SK-N-SH (cell line): ENCODE results near the gene MED22. TPM values are rescaled to one million over a fixed set of nuclear protein-coding genes. Genes with fewer than 3 reads are reported as not detected.

Experiments
- CTCF ChIA-PET: fragments of 300-600, 350-600 bp; formaldehyde crosslinking; extraction: SDS; loops from one replicate; lab custom pipeline; 2021; lab: Yijun Ruan, JAX
- POLR2A ChIA-PET: fragments of 350-600 bp; sonication (Branson Sonifier 250); formaldehyde crosslinking; extraction: SDS; loops from one replicate; lab custom pipeline; 2020; ENCODE audit warnings: antibody characterized with exemption, inconsistent platforms; lab: Yijun Ruan, JAX
- DNase-seq: peaks from one replicate; pipeline ENCODE4 v3.0.0; 2012
- H2AFZ ChIP-seq: fragments of 200-600 bp; sonication (generic); 2 replicates; pipeline ENCODE4 v1.8.1; 2016; ENCODE audit warnings: antibody characterized with exemption, mild to moderate bottlenecking, low read depth
- H3F3A ChIP-seq: fragments of 200-600 bp; sonication (generic); replicated peaks from 2 replicates; pipeline ENCODE3; 2016; ENCODE audit warnings: antibody characterized with exemption, mild to moderate bottlenecking; ENCODE audit not compliant: insufficient read depth
- H3K27ac ChIP-seq, 2 experiments: fragments of 200-500 bp in 1 of 2; fragments of 200-600 bp in 1 of 2; sonication (Bioruptor generic) in 1 of 2; sonication (generic), shearing (Covaris generic) in 1 of 2; 2 replicates each; pipeline versions ENCODE4 v1.5.1 to v1.6.1; 2014 to 2016; ENCODE audit warnings: low read depth in 2 of 2, inconsistent platforms in 1 of 2, low read length in 1 of 2, mild to moderate bottlenecking in 1 of 2, mixed read lengths in 1 of 2
- H3K27me3 ChIP-seq: fragments of 200-600 bp; sonication (generic), shearing (Covaris generic); 2 replicates; pipeline ENCODE4 v1.6.1; 2016; ENCODE audit warnings: mixed run types; ENCODE audit not compliant: insufficient read depth
- H3K36me3 ChIP-seq, 2 experiments: fragments of 200-500 bp in 1 of 2; fragments of 200-600 bp in 1 of 2; sonication (Bioruptor generic) in 1 of 2; sonication (generic) in 1 of 2; replicated peaks in 1 of 2; 2 replicates each; pipeline versions ENCODE3 to v1.5.1; 2014 to 2016; ENCODE audit warnings: low read length in 1 of 2, mild to moderate bottlenecking in 1 of 2; ENCODE audit not compliant: insufficient read depth in 2 of 2, control insufficient read depth in 1 of 2
- H3K4me1 ChIP-seq, 2 experiments: fragments of 200-500 bp in 1 of 2; fragments of 200-600 bp in 1 of 2; sonication (Bioruptor generic) in 1 of 2; sonication (generic), shearing (Covaris generic) in 1 of 2; 2 replicates each; pipeline versions ENCODE4 v1.5.1 to v1.6.1; 2014 to 2016; ENCODE audit warnings: low read depth in 1 of 2, low read length in 1 of 2, mixed run types in 1 of 2; ENCODE audit not compliant: insufficient read depth in 2 of 2, control insufficient read depth in 1 of 2
- H3K4me2 ChIP-seq: fragments of 200-600 bp; sonication (generic), shearing (Covaris generic); 2 replicates; pipeline ENCODE4 v1.6.1; 2017; ENCODE audit warnings: mixed run types
- H3K4me3 ChIP-seq, 2 experiments: fragments of 200-500 bp in 1 of 2; fragments of 200-600 bp in 1 of 2; sonication (Bioruptor generic) in 1 of 2; sonication (generic), shearing (Covaris generic) in 1 of 2; 2 replicates each; pipeline versions ENCODE4 v1.5.1 to v1.8.1; 2014 to 2016; ENCODE audit warnings: low read depth in 2 of 2, inconsistent platforms in 1 of 2, low read length in 1 of 2, mild to moderate bottlenecking in 1 of 2, mixed read lengths in 1 of 2, moderate library complexity in 1 of 2
- H3K79me2 ChIP-seq: fragments of 200-600 bp; sonication (generic); 2 replicates; pipeline ENCODE4 v1.8.1; 2017; ENCODE audit warnings: mild to moderate bottlenecking; ENCODE audit not compliant: insufficient read depth
- H3K9ac ChIP-seq: fragments of 200-600 bp; sonication (generic); 2 replicates; pipeline ENCODE4 v1.6.1; 2017; ENCODE audit warnings: mixed run types
- H3K9me2 ChIP-seq: fragments of 200-600 bp; sonication (generic); 2 replicates; pipeline ENCODE4 v1.6.1; 2017; ENCODE audit warnings: mixed run types
- H3K9me3 ChIP-seq: fragments of 200-600 bp; sonication (generic); 2 replicates; pipeline ENCODE4 v1.6.1; 2017; ENCODE audit warnings: mixed run types, mild to moderate bottlenecking, moderate library complexity
- H4K20me1 ChIP-seq: fragments of 200-600 bp; sonication (generic); 2 replicates; pipeline ENCODE4 v1.6.1; 2017; ENCODE audit warnings: mild to moderate bottlenecking, mixed run types; ENCODE audit not compliant: insufficient read depth
- FOSL2 ChIP-seq: IDR thresholded peaks from 2 replicates; pipeline ENCODE4 v1.4.0; 2012; ENCODE audit warnings: low read depth, mild to moderate bottlenecking, moderate library complexity, borderline replicate concordance
- JUND ChIP-seq: IDR thresholded peaks from 2 replicates; pipeline ENCODE4 v1.4.0; 2012
- MXI1 ChIP-seq: IDR thresholded peaks from 2 replicates; pipeline ENCODE4 v1.6.1; 2012; ENCODE audit warnings: mild to moderate bottlenecking, low read depth, low read length, improper control_type of control experiment
- NFIC ChIP-seq: IDR thresholded peaks from 2 replicates; pipeline ENCODE4 v1.4.0; 2012; ENCODE audit warnings: borderline replicate concordance
- WGBS: methylation state at CpG from one replicate; pipeline ENCODE4 v1.1.6; 2017; ENCODE audit warnings: low lambda C conversion rate; 5-methylcytosine and 5-hydroxymethylcytosine counted together
- polyA plus RNA-seq, 3 experiments: library from polyadenylated mRNA; depleted of rRNA; stranded (reverse); fragments of >200 nt; gene quantifications; 2 replicates each; pipeline ENCODE4 v1.2.3, GENCODE V29; 2012
- TF ChIP-seq, protein P1 (sequence below): fragments of 200-600 bp; sonication (generic); IDR thresholded peaks from 2 replicates; pipeline ENCODE4 v1.6.1; 2017; ENCODE audit warnings: antibody characterized with exemption, mild to moderate bottlenecking, moderate library complexity
- TF ChIP-seq, protein P2 (sequence below): IDR thresholded peaks from 2 replicates; pipeline ENCODE4; 2012

MED22 gene
- polyA plus RNA-seq, 1 of the 3 experiments (the other 2 are of a cell fraction) = 27.9 TPM

DNA sequence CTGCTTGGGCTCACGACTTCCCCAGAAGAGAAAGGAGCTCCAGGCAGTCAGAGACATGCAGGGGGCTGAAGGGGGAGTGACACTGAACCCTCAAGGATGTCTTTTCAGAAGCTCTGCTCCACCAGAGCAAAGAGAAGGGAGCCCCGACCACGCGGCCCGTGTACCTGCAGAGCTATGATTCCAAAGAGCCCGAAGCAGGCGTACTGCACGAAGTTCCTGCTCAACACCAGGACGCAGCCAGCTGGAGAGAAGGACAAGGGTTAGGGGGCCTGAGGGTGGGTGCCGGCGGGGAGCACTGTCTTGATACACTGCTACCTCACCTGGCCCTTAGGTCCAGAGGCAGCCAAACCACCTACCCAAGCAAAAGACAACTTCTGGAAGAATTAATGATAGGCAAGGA, 18.5 kb upstream of the MED22 start:
- H3K9me3 ChIP-seq = no peaks in the 10 kb centered on the region
- peaks cover 21% of the 10 kb centered on the region for H3F3A ChIP-seq
- H3K27me3 ChIP-seq = no peaks in the 10 kb centered on the region
- H2AFZ ChIP-seq = no peak overlapping the region
- H3K4me2 ChIP-seq = no peak overlapping the region
- DNase-seq = no peak
- no peak overlapping the region for H3K4me3 ChIP-seq
- TF ChIP-seq FOSL2 = no peak
- no peak overlapping the region for H3K9ac ChIP-seq
- H4K20me1 ChIP-seq = peaks cover 82% of the 10 kb centered on the region
- H3K9me2 ChIP-seq = no peaks in the 10 kb centered on the region
- ChIA-PET CTCF (interaction anchor here (1.3 to 2.7 kb wide), 3 partner anchors 9 to 24 kb away, joined by 4 to 7 read pairs (median 7); partner anchors contain the start of genes SURF1 and SURF2), POLR2A (interaction anchor here (0.7 to 1.0 kb wide), 2 partner anchors 19 to 305 kb away, joined by 3 to 4 read pairs; partner anchors contain the start of genes MED22 and RPL7A)
- peaks cover 36 to 80% of the 10 kb centered on the region in 2 experiments for H3K36me3 ChIP-seq
- peaks cover 88% of the 10 kb centered on the region for H3K79me2 ChIP-seq
- no peak overlapping the region for H3K27ac ChIP-seq
- H3K4me1 ChIP-seq = peaks cover 0 to 26% of the 10 kb centered on the region in 2 experiments; a peak in 2 of 4 replicates
- 93% methylated on average over 9 of the region's 11 CpGs for WGBS

DNA sequence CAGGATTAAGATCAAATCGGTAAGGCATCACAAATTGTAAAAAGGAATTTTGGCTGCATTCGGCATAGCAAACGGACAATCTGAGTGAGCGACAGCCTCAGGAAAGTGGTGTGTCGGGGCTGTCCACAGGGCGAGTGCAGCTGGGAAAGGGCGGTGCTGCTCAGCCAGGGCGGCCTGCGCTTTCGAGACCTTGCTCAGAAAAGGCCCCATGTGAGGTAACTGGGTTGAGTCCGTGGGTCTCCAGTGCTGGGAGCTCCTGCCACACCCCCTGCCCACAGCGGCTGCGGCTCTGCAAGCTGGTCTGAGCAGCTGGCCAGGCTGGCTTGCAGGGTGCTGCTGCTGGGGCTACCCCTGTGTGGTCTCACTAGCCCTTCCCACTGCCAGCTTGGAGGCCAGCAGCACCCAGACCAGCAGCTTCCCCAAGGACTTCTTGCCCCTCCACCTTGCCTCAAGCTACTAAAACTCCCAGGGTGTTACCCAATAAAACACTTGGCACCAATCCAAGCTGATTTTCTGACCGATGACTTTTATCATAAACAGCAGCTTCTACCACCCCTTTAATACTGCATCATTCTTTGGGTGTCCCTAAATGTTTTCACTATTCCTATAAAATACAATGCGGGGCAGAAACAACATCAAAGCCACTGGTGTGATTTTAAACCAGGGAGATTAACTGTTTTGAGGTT, 14.6 kb upstream of the MED22 start:
- CTCF ChIA-PET = interaction anchor here (0.5 to 1.8 kb wide), 8 partner anchors 10 to 381 kb away, joined by 3 to 7 read pairs (median 3); no protein-coding TSS in a partner anchor
- H3K9me3 ChIP-seq = no peaks in the 10 kb centered on the region
- H3K36me3 ChIP-seq = peaks cover 25 to 80% of the 10 kb centered on the region in 2 experiments
- no peak overlapping the region for H3K9ac ChIP-seq
- H3K4me3 ChIP-seq = no peak overlapping the region
- H4K20me1 ChIP-seq = peaks cover 52% of the 10 kb centered on the region
- H3K9me2 ChIP-seq = no peaks in the 10 kb centered on the region
- H3K4me1 ChIP-seq = peaks cover 3 to 16% of the 10 kb centered on the region in 2 experiments; a peak in 2 of 4 replicates
- H3F3A ChIP-seq = peaks cover 24% of the 10 kb centered on the region
- peak; percentile 29; the same call in 1 of the 2 replicates for TF ChIP-seq NFIC
- TF ChIP-seq, protein P1, sequence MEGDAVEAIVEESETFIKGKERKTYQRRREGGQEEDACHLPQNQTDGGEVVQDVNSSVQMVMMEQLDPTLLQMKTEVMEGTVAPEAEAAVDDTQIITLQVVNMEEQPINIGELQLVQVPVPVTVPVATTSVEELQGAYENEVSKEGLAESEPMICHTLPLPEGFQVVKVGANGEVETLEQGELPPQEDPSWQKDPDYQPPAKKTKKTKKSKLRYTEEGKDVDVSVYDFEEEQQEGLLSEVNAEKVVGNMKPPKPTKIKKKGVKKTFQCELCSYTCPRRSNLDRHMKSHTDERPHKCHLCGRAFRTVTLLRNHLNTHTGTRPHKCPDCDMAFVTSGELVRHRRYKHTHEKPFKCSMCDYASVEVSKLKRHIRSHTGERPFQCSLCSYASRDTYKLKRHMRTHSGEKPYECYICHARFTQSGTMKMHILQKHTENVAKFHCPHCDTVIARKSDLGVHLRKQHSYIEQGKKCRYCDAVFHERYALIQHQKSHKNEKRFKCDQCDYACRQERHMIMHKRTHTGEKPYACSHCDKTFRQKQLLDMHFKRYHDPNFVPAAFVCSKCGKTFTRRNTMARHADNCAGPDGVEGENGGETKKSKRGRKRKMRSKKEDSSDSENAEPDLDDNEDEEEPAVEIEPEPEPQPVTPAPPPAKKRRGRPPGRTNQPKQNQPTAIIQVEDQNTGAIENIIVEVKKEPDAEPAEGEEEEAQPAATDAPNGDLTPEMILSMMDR = no peak
- peaks cover 62% of the 10 kb centered on the region for H3K79me2 ChIP-seq
- no peaks in the 10 kb centered on the region for H3K27me3 ChIP-seq
- H3K4me2 ChIP-seq = no peak overlapping the region
- 89% methylated on average over 13 of the region's 15 CpGs for WGBS
- no peak for DNase-seq
- H2AFZ ChIP-seq = no peak overlapping the region
- POLR2A ChIA-PET = interaction anchor here (1.1 to 1.8 kb wide), 4 partner anchors 9 to 15 kb away, joined by 3 to 5 read pairs (median 4); partner anchors contain the start of genes MED22 and RPL7A
- H3K27ac ChIP-seq = no peak overlapping the region

- TF ChIP-seq, protein P2, sequence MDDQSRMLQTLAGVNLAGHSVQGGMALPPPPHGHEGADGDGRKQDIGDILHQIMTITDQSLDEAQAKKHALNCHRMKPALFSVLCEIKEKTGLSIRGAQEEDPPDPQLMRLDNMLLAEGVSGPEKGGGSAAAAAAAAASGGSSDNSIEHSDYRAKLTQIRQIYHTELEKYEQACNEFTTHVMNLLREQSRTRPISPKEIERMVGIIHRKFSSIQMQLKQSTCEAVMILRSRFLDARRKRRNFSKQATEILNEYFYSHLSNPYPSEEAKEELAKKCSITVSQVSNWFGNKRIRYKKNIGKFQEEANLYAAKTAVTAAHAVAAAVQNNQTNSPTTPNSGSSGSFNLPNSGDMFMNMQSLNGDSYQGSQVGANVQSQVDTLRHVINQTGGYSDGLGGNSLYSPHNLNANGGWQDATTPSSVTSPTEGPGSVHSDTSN = no peak
- TF ChIP-seq MXI1 (no peak), JUND (0 out of 2 replicates have a peak, but pooled peaks have one; percentile 0)
- H4K20me1 ChIP-seq = peaks cover 43% of the 10 kb centered on the region
Observed at GRCh38 chr9:133361507-133362092, 13.7 kb upstream of the MED22 start.

More at GRCh38 chr9:133361507-133362092, 13.7 kb upstream of the MED22 start:
- Histone ChIP-seq H3K4me3 (no peak overlapping the region), H3K79me2 (peaks cover 62% of the 10 kb centered on the region; the same call in 1 of the 2 replicates), H3K36me3 (peaks cover 25 to 71% of the 10 kb centered on the region in 2 experiments), H2AFZ (no peak overlapping the region), H3K27me3 (no peaks in the 10 kb centered on the region), H3K9me2 (no peaks in the 10 kb centered on the region), H3K9ac (no peak overlapping the region), H3K9me3 (no peaks in the 10 kb centered on the region), H3K4me2 (no peak overlapping the region), H3K27ac (no peak overlapping the region), H3F3A (peaks cover 24% of the 10 kb centered on the region), H3K4me1 (peaks cover 8 to 21% of the 10 kb centered on the region in 2 experiments; a peak in 2 of 4 replicates)
- ChIA-PET CTCF (interaction anchor here (3.3 kb wide), 1 partner anchor 124 kb away, joined by 19 read pairs; no protein-coding TSS in a partner anchor), POLR2A (interaction anchor here (1.1 kb wide), 1 partner anchor 10 kb away, joined by 3 read pairs; no protein-coding TSS in a partner anchor)
- WGBS = 87% methylated on average over 13 of the region's 13 CpGs
- no peak for DNase-seq
